Measurements from ENCODE around the gene DYNC1LI2.

The DYNC1LI2 gene

DNA sequence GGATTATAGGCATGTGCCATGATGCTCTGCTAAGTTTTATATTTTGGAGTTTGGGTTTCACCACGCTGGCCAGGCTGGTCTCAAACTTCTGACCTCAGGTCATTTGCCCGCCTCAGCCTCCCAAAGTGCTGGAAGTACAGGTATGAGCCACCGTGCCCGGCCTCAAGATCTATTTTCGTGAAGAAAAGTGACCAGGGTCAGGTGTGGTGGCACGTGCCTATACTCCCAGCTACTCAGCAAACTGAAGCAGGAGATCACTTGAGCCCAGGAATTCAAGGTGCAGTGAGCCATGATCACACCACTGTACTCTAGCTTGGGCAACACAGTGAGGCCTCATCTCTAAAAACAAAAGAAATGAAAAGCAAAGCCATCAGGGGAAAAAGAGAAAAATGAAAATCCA lies 73.6 kb downstream of the DYNC1LI2 start:
- no peak overlapping the region for H3K4me2 ChIP-seq (ENCODE audit: low read length)
- peaks cover 12% of the 10 kb centered on the region for H3K4me1 ChIP-seq (ENCODE audit: control insufficient read depth, insufficient read depth, low read length)
- H3K9me3 ChIP-seq (replicated peaks; ENCODE audit: low read length): no peaks in the 10 kb centered on the region
- no peaks in the 10 kb centered on the region for H3K27me3 ChIP-seq (ENCODE audit: control insufficient read depth, insufficient read depth, low read length)
- no peaks in the 10 kb centered on the region for H3K36me3 ChIP-seq (ENCODE audit: insufficient read depth, low read length)
- no peak overlapping the region for H3K4me3 ChIP-seq (ENCODE audit: low read length)
- H3K9ac ChIP-seq (ENCODE audit: low read depth, low read length): no peak overlapping the region

DNA sequence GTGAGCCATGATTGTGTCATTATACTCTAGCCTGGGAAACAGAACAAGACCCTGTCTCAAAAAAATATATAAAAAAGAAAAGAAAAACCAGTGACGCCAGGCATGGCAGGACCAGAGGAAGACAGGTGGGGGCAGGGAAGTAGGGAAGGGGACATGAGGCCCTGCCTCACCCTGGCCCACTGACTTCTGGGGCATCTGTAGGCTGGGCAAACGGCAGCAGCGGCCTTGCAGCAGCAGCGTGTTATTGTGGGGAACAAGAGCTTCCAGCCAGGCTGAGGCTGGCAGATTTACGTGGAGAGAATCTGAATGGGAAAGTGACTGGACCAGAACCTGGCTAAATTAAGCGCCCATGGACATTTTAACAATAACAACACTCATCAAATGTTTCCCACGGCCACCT lies 74.2 kb downstream of the DYNC1LI2 start:
- Histone ChIP-seq H3K4me2 (ENCODE audit: low read length) (no peak overlapping the region), H3K4me3 (ENCODE audit: low read length) (no peak overlapping the region), H3K4me1 (ENCODE audit: control insufficient read depth, insufficient read depth, low read length) (peaks cover 6% of the 10 kb centered on the region), H3K9me3 (replicated peaks; ENCODE audit: low read length) (no peaks in the 10 kb centered on the region), H3K36me3 (ENCODE audit: insufficient read depth, low read length) (no peaks in the 10 kb centered on the region), H3K27me3 (ENCODE audit: control insufficient read depth, insufficient read depth, low read length) (no peaks in the 10 kb centered on the region), H3K9ac (ENCODE audit: low read depth, low read length) (no peak overlapping the region)

DNA sequence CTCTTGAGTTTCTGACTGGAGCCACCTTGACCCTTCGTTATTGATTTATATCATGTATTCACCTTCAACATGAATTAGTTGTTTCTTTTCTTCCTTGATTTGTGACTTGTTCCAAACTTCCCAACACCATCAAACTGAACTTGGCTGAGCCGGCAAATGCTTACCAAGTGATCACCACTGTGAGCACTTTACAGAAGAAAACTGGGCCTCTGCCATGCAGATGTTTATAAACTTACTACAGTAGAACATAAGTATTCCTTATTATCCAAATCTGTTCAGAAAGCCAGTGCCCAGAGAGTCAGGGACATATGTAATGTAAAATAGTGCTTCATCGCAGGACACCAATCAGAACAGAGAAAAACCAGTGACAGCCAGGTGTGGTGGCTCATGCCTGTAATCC lies 74.8 kb downstream of the DYNC1LI2 start:
- no peaks in the 10 kb centered on the region for H3K36me3 ChIP-seq (ENCODE audit: insufficient read depth, low read length)
- H3K4me3 ChIP-seq (ENCODE audit: low read length): no peak overlapping the region
- H3K4me2 ChIP-seq (ENCODE audit: low read length): no peak overlapping the region
- H3K27me3 ChIP-seq (ENCODE audit: control insufficient read depth, insufficient read depth, low read length): no peaks in the 10 kb centered on the region
- H3K9me3 ChIP-seq (replicated peaks; ENCODE audit: low read length): no peaks in the 10 kb centered on the region
- H3K9ac ChIP-seq (ENCODE audit: low read depth, low read length): no peak overlapping the region
- H3K4me1 ChIP-seq (ENCODE audit: control insufficient read depth, insufficient read depth, low read length): peaks cover under 1% of the 10 kb centered on the region

DNA sequence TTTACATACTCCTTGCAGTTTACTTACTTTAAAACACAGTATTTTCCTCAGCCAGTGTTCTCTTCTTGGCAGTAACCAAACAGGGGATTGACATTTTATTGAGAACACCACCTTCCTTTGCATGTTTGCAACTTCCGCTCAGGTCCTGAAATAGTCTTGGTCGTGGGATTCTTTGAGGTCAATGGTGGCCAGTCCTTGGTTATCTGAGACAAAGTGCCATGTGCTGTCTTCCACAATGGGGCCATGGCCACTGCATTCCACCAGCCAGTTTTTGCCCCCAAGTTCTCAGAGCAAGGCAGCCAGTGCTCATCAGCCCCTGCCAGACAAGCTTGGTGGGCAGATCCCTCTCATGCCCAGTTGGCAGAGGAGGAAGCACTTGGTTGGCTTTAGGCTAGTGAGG lies 77.7 kb downstream of the DYNC1LI2 start:
- Histone ChIP-seq H3K27me3 (ENCODE audit: control insufficient read depth, insufficient read depth, low read length) (no peaks in the 10 kb centered on the region), H3K36me3 (ENCODE audit: insufficient read depth, low read length) (no peaks in the 10 kb centered on the region), H3K9me3 (replicated peaks; ENCODE audit: low read length) (no peaks in the 10 kb centered on the region), H3K9ac (ENCODE audit: low read depth, low read length) (no peak overlapping the region), H3K4me1 (ENCODE audit: control insufficient read depth, insufficient read depth, low read length) (no peaks in the 10 kb centered on the region), H3K4me2 (ENCODE audit: low read length) (no peak overlapping the region), H3K4me3 (ENCODE audit: low read length) (no peak overlapping the region)
